Measurements from ENCODE around the gene TENT4A.

DNA sequence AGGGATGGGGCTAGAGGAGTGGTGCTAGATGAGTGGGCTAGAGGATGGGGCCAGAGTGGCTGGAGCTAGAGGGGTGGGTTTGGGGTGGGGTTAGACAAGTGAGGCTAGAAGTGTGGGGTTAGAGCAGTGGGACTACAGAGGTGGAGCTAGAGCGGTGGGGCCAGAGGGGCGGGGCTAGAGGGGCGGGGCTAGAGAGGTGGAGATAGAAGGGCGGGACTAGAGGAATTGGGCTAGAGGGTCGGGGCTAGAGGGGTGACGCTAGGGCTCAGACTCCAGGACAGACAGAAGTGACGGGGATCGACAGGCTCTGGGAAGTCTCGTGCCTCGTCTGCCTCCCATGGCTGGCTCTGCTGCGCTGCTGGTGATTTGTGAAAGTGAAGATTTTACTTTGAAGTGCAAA, 31.0 kb upstream of the TENT4A start:
- TF ChIP-seq, protein P1, sequence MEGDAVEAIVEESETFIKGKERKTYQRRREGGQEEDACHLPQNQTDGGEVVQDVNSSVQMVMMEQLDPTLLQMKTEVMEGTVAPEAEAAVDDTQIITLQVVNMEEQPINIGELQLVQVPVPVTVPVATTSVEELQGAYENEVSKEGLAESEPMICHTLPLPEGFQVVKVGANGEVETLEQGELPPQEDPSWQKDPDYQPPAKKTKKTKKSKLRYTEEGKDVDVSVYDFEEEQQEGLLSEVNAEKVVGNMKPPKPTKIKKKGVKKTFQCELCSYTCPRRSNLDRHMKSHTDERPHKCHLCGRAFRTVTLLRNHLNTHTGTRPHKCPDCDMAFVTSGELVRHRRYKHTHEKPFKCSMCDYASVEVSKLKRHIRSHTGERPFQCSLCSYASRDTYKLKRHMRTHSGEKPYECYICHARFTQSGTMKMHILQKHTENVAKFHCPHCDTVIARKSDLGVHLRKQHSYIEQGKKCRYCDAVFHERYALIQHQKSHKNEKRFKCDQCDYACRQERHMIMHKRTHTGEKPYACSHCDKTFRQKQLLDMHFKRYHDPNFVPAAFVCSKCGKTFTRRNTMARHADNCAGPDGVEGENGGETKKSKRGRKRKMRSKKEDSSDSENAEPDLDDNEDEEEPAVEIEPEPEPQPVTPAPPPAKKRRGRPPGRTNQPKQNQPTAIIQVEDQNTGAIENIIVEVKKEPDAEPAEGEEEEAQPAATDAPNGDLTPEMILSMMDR (IDR thresholded peaks at IDR 0.05; ENCODE audit: poor library complexity) = no peak
- TF ChIP-seq EZH2phosphoT487 (IDR thresholded peaks at IDR 0.05; ENCODE audit: low read depth, severe bottlenecking, unreplicated experiment) (no peak), EZH2 (IDR thresholded peaks at IDR 0.05; ENCODE audit: borderline replicate concordance) (no peak)

All from hepatocyte (in vitro differentiated cells).